ENCODE measurements around the gene PKN1. TPM values are rescaled to one million over a fixed set of nuclear protein-coding genes. Genes with fewer than 3 reads are reported as not detected.
A peak's percentile ranks its signal among the peaks of the same experiment; 100 is the strongest.

The PKN1 gene
- total RNA-seq, 4 donors from 2014 or later, result 73.9 to 150 (median 118) TPM

DNA sequence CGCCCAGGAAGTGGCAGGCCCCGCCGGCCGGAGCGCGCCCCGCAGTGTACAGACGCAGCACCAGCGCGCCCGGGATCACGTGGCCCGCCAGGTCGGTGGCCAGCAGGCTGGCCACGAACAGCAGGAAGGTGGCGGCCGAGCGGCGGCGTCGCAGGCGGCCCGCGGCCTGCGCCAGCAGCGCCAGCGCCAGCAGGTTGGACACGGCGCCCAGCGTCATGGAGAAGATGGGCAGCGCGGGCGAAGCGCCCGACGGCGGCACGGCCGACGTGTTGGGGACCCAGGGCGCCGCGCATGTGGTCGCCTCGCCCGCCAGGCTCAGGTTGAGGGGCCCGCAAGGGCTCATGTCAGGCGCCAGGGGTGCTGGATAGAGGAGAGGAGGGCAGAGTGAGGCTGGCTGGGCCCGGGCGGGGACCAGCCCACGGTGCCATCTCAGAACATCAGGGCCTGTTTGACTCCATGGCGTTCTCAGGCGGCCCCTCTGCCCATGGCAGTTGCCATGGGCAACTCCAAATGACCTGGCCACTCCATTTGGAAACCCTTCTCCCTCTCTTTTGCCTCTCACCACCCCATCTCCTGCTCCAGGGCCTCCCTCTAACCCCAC is 41.0 kb downstream of the PKN1 start:
- H3K4me3 ChIP-seq, result peak overlapping the region in 1 of 4 donors; percentile 40

DNA sequence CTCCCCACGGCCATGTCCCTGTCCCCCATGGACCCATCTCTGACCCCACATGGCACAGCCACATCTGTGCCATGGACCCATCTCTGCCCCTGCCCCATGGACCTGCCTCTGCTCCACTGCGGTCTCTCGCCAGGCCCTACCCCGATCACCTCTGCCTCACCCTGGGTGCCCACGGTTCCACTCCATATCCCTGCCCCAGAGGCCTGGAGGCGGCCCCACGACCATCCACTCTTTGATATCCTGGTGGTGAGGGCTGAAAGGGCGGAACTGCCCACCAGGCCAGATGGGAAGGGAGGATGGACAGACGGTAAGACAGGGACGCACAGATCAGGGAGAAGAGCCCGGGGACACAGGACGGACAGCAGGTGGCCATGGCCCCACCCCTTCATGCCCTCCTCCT is 41.7 kb downstream of the PKN1 start:
- Histone ChIP-seq H3K9me3 (no peaks in the 10 kb centered on the region), H3K36me3 (peaks cover 0 to 48% (median under 1%) of the 10 kb centered on the region in 3 donors), H3K27me3 (peaks cover 0 to 34% of the 10 kb centered on the region in 2 donors), H3K4me1 (peaks cover 0 to 67% (median 26%) of the 10 kb centered on the region in 4 donors), H3K27ac (peak overlapping the region in 1 of 4 donors; percentile 36), H3K4me3 (peak overlapping the region in 1 of 4 donors; percentile 23)
- no peak for DNase-seq (ENCODE audit: low spot score in 2 of 2)
- 47 to 53% methylated on average over 12 of the region's 12 CpGs for WGBS, 2 donors
- TF ChIP-seq POLR2A (IDR thresholded peaks at IDR 0.05) (no peak), EP300 (IDR thresholded peaks at IDR 0.05) (no peak)
- TF ChIP-seq, protein P1, sequence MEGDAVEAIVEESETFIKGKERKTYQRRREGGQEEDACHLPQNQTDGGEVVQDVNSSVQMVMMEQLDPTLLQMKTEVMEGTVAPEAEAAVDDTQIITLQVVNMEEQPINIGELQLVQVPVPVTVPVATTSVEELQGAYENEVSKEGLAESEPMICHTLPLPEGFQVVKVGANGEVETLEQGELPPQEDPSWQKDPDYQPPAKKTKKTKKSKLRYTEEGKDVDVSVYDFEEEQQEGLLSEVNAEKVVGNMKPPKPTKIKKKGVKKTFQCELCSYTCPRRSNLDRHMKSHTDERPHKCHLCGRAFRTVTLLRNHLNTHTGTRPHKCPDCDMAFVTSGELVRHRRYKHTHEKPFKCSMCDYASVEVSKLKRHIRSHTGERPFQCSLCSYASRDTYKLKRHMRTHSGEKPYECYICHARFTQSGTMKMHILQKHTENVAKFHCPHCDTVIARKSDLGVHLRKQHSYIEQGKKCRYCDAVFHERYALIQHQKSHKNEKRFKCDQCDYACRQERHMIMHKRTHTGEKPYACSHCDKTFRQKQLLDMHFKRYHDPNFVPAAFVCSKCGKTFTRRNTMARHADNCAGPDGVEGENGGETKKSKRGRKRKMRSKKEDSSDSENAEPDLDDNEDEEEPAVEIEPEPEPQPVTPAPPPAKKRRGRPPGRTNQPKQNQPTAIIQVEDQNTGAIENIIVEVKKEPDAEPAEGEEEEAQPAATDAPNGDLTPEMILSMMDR (IDR thresholded peaks at IDR 0.05), result no peak

More for the DNA sequence above, 41.0 kb downstream of the PKN1 start:
- WGBS, 2 donors, result 25 to 33% methylated on average over 13 to 44 of the region's 53 CpGs
- Histone ChIP-seq H3K9me3 (no peaks in the 10 kb centered on the region), H3K27ac (no peak overlapping the region), H3K4me1 (peaks cover 0 to 67% (median 26%) of the 10 kb centered on the region in 4 donors), H3K27me3 (peaks cover 0 to 34% of the 10 kb centered on the region in 2 donors), H3K36me3 (peaks cover 0 to 48% (median 5%) of the 10 kb centered on the region in 3 donors)
- no peak for DNase-seq (ENCODE audit: low spot score in 2 of 2)
- TF ChIP-seq POLR2A (IDR thresholded peaks at IDR 0.05), result no peak

DNA sequence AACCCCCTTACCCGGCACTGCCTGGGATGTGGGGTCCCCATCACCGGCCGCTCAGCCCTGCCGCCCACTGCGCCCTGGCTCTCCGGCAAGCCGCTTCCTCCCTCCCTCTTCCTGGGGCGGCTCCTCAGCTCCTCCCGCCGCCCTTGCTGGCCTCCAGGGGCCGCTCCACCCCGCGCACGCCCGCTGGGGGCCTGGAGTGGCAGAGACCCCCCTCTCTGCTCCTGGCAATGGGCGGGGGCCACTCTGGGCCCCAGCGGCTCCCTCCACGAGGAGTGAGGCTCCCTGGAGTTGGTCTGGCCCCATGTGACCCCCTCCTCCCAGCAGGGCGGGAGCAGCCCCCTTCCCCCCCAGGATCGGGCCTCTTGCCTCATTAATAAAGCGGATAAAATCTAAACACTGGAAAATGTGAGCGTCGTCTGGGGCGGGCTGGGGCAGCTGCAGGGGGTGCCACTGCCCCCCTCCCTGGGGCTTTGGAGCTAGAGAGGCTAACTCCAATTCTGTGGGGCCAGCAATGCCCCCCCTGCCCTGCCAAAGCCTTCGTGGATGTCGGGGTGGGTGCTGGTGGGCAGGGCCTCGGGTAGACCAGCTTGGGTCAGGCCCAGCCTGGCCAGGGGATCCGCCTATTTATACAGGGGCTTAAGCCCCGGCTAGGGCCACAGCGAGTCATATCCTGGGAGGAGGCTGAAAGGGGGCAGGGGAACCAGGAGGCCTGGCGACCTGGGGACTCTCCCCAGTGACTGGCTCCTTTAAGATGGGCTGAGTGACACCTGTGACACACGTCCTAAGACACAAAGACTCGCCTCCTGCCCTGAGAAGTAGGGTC is 42.4 kb downstream of the PKN1 start, which contains the start of gene PTGER1:
Gene PTGER1, minus strand, starts transcription at position 104 of the 823 bp plus-strand sequence. CDS start 1,034 bp downstream, outside the sequence.
- DNase-seq (ENCODE audit: low spot score in 2 of 2), result no peak
- Histone ChIP-seq H3K27ac (peak within 1 kb of the TSS in 1 of 4 donors; percentile 36), H3K4me1 (peaks cover 0 to 67% (median 26%) of the 10 kb centered on the region in 4 donors), H3K9me3 (no peaks in the 10 kb centered on the region), H3K36me3 (peaks cover 0 to 48% (median 4%) of the 10 kb centered on the region in 3 donors), H3K4me3 (peak within 1 kb of the TSS in 1 of 4 donors; percentile 23), H3K27me3 (peaks cover 0 to 34% of the 10 kb centered on the region in 2 donors)
- TF ChIP-seq, protein P1 (IDR thresholded peaks at IDR 0.05), result peak in 4 of 5 experiments; percentile 9 to 32 (median 26)
- no peak for TF ChIP-seq EP300 (IDR thresholded peaks at IDR 0.05)
- 10 to 18% methylated on average over 20 to 29 of the region's 33 CpGs for WGBS, 2 donors

DNA sequence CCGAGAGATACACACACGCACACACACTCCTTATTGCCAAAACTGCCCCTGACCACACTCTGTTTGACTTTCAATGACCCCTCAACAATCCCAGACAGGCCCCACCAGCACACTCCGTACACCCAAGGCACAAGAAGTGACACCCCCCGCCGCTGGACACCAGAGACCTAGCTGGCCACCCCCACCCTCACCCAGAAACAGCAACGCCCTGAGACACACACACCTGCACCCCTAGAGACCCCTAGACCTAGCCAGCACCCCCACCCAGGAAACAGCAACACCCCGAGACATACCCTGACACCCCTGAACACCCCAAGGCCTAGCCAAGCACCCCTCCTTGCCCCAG is 43.2 kb downstream of the PKN1 start:
- H3K4me1 ChIP-seq, result peaks cover 0 to 67% (median 26%) of the 10 kb centered on the region in 4 donors
- H3K27ac ChIP-seq, result peak overlapping the region in 1 of 4 donors; percentile 36
- no peaks in the 10 kb centered on the region for H3K9me3 ChIP-seq
- no peak overlapping the region for H3K4me3 ChIP-seq
- WGBS, 2 donors, result 89 to 92% methylated on average over 7 of the region's 7 CpGs
- peaks cover 0 to 34% of the 10 kb centered on the region in 2 donors for H3K27me3 ChIP-seq
- peaks cover 0 to 48% (median 4%) of the 10 kb centered on the region in 3 donors for H3K36me3 ChIP-seq
- TF ChIP-seq POLR2A (IDR thresholded peaks at IDR 0.05) (no peak), EP300 (IDR thresholded peaks at IDR 0.05) (no peak)
- TF ChIP-seq, protein P1 (IDR thresholded peaks at IDR 0.05), result no peak
- no peak for DNase-seq (ENCODE audit: low spot score in 2 of 2)

DNA sequence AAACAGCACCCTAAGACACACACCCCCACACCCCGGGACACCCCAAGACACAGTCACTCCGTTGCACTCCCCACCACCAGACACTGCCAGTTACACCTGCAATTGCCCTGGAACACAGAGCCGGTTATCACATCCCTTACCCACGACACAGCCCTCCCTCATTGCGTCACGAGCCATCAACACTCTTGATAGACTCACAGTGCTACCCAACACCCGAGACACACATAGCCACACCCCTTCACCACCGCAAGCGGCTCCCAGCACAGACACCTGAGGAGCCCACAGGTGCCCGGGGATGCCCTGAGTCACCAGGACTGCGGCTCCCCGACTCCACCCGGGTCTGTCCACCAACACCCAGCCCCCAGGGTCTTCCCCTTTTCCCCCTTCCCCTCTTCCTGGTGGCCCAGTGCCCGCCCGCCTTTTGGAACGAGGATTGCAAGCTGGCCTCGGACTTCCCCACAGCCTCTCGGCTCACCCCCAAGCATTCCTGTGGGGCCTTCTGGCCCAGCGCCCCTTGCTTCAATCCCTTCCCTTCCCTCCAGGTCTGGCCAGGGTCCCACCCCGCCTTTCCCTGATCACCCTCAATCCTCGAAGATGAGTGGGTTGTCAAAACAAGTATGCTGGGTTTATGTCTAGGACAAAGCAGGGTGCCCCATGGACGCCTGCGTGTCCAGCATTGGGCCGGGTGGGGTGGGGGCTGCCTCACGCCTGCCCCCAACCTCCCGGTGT is 43.7 kb downstream of the PKN1 start:
- Histone ChIP-seq H3K36me3 (peaks cover 0 to 48% (median 4%) of the 10 kb centered on the region in 3 donors), H3K4me1 (peaks cover 0 to 63% (median 25%) of the 10 kb centered on the region in 4 donors), H3K9me3 (no peaks in the 10 kb centered on the region), H3K27ac (peak overlapping the region in 1 of 4 donors; percentile 67), H3K4me3 (no peak overlapping the region), H3K27me3 (peaks cover 0 to 34% of the 10 kb centered on the region in 2 donors)
- 54 to 55% methylated on average over 26 of the region's 26 CpGs for WGBS, 2 donors
- TF ChIP-seq, protein P1 (IDR thresholded peaks at IDR 0.05), result no peak
- TF ChIP-seq EP300 (IDR thresholded peaks at IDR 0.05), result no peak
- no peak for TF ChIP-seq POLR2A (IDR thresholded peaks at IDR 0.05)
- DNase-seq (ENCODE audit: low spot score in 2 of 2), result peak in 1 of 2 donors; percentile 63

Data from tibial nerve (tissue), 4 donors.